ENCODE results near the gene EBLN1. TPM values are rescaled to one million over a fixed set of nuclear protein-coding genes. Genes with fewer than 3 reads are reported as not detected.

The EBLN1 gene
- total RNA-seq, 4 donors from 2014 or later, result not detected

- peaks cover 0 to 18% (median 10%) of the 10 kb centered on the region in 4 donors for H3K4me1 ChIP-seq
- no peak for DNase-seq (ENCODE audit: extremely low spot score)
- H3K27ac ChIP-seq (replicated peaks in 1 of 4), result peak overlapping the region; percentile 90 to 97 (median 96)
- H3K27me3 ChIP-seq, result no peaks in the 10 kb centered on the region
- H3K9me3 ChIP-seq, result no peaks in the 10 kb centered on the region
- 83% methylated on average over 24 of the region's 24 CpGs for WGBS
- H3K36me3 ChIP-seq, result no peaks in the 10 kb centered on the region
- intact Hi-C loops (cut with DNase I), result loop anchor here (5.0 to 10.0 kb wide), 5 partner anchors 69 to 841 kb away; partner anchors contain the start of genes BMI1, DNAJC1, MSRB2 and PIP4K2A
- TF ChIP-seq EP300 (IDR thresholded peaks at IDR 0.05) (no peak), POLR2AphosphoS5 (IDR thresholded peaks at IDR 0.05) (no peak), POLR2A (IDR thresholded peaks at IDR 0.05; ENCODE audit: low read depth) (no peak)
- TF ChIP-seq, protein P1, sequence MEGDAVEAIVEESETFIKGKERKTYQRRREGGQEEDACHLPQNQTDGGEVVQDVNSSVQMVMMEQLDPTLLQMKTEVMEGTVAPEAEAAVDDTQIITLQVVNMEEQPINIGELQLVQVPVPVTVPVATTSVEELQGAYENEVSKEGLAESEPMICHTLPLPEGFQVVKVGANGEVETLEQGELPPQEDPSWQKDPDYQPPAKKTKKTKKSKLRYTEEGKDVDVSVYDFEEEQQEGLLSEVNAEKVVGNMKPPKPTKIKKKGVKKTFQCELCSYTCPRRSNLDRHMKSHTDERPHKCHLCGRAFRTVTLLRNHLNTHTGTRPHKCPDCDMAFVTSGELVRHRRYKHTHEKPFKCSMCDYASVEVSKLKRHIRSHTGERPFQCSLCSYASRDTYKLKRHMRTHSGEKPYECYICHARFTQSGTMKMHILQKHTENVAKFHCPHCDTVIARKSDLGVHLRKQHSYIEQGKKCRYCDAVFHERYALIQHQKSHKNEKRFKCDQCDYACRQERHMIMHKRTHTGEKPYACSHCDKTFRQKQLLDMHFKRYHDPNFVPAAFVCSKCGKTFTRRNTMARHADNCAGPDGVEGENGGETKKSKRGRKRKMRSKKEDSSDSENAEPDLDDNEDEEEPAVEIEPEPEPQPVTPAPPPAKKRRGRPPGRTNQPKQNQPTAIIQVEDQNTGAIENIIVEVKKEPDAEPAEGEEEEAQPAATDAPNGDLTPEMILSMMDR (IDR thresholded peaks at IDR 0.05), result no peak
- peak overlapping the region; percentile 80 to 87 (median 84) for H3K4me3 ChIP-seq
Observed at GRCh38 chr10:22253580-22253882, 35.7 kb upstream of the EBLN1 start.

DNA sequence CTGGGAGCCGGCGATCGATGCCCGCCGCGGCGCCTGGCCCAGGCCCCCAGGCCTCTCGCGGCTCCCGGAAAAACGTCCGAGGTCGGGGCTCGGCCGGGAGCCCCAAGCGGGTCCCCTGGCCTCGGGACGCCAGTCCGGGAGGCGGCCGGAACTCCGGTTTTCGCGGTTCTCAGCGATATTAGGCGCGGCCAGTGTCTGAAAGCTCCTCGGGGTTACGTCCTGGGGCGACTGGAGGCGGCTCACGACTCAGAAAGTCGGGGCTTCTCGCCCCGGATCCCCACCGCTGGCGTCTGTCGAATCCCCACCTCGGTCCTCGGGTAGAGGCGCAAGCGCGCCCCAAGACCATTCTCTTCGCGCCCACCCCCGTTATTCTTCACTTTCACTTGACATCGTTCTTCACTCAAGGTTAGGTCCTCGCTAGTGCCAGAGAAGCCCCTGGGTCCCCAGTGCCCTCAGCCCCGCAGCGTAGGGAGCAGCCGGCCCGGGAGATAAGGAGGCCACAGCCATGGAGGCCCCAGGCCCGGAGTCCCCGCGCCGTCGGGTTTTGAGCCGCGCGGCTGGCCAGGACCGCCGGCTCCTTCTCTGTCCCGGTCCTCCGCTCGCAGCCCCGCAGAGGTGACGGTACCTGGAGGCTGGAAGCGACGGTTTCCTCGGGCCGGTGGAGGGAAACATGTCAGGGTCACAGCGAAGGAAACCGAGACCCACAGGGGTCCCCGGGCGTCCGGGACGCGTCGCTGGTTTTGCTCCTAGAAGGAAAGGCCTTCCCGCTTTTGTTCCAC is 35.2 kb upstream of the EBLN1 start:
- peak overlapping the region; percentile 90 to 97 (median 96) for H3K27ac ChIP-seq (replicated peaks in 1 of 4)
- no peaks in the 10 kb centered on the region for H3K36me3 ChIP-seq
- H3K27me3 ChIP-seq, result no peaks in the 10 kb centered on the region
- DNase-seq (ENCODE audit: extremely low spot score), result no peak
- no peaks in the 10 kb centered on the region for H3K9me3 ChIP-seq
- TF ChIP-seq EP300 (IDR thresholded peaks at IDR 0.05), result no peak
- no peak for TF ChIP-seq POLR2AphosphoS5 (IDR thresholded peaks at IDR 0.05)
- TF ChIP-seq POLR2A (IDR thresholded peaks at IDR 0.05; ENCODE audit: low read depth), result no peak
- peaks cover 0 to 18% (median 10%) of the 10 kb centered on the region in 4 donors for H3K4me1 ChIP-seq
- peak overlapping the region; percentile 80 to 87 (median 84) for H3K4me3 ChIP-seq
- intact Hi-C loops (cut with DNase I), result loop anchor here (5.0 to 10.0 kb wide), 5 partner anchors 69 to 842 kb away; partner anchors contain the start of genes BMI1, DNAJC1, MSRB2 and PIP4K2A
- 47% methylated on average over 19 of the region's 80 CpGs for WGBS

DNA sequence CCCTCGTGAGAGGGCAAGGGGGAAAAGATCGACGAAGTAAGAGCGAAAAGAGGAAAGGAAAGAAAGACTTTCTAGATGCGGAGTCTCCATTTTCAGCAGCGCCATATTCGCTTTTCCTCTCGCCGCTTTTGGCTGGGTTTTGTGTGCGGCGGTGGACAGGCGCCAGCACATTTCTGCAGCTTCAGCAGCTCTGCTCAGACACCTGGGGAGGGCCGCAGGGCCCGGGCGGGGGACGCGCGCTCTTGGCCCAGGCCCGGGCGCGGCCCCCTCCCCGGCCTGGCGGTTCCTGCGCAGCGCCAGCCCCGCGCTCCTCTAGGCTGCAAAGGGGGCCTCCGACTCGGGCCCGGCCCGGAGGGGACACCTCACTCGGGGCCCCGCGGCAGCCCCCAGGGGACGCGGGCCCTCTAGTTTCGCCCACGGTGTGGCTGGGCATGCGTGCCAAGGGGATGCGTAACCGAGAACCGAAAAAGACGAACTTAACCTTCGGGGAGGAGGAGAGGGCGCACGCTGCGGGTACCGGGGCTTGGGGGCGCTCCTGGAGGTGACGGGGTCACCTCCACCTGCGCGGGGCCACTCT is 34.5 kb upstream of the EBLN1 start:
- 1% methylated on average over 17 of the region's 52 CpGs for WGBS
- Histone ChIP-seq H3K9me3 (no peaks in the 10 kb centered on the region), H3K36me3 (no peaks in the 10 kb centered on the region), H3K27me3 (no peaks in the 10 kb centered on the region), H3K4me1 (peaks cover 0 to 18% (median 10%) of the 10 kb centered on the region in 4 donors), H3K27ac (replicated peaks in 1 of 4) (peak overlapping the region; percentile 90 to 97 (median 96)), H3K4me3 (peak overlapping the region; percentile 80 to 87 (median 84))
- no peak for DNase-seq (ENCODE audit: extremely low spot score)
- peak; percentile 24 to 32 for TF ChIP-seq POLR2AphosphoS5 (IDR thresholded peaks at IDR 0.05)
- TF ChIP-seq, protein P1 (IDR thresholded peaks at IDR 0.05), result no peak
- TF ChIP-seq POLR2A (IDR thresholded peaks at IDR 0.05; ENCODE audit: low read depth), result no peak
- no peak for TF ChIP-seq EP300 (IDR thresholded peaks at IDR 0.05)
- intact Hi-C loops (cut with DNase I), result loop anchor here (5.0 to 10.0 kb wide), 5 partner anchors 70 to 842 kb away; partner anchors contain the start of genes BMI1, DNAJC1, MSRB2 and PIP4K2A

- Histone ChIP-seq H3K36me3 (no peaks in the 10 kb centered on the region), H3K4me1 (peaks cover 0 to 19% (median 10%) of the 10 kb centered on the region in 4 donors), H3K27ac (replicated peaks in 1 of 4) (peak overlapping the region; percentile 90 to 97 (median 96)), H3K4me3 (peak overlapping the region; percentile 80 to 87 (median 84)), H3K27me3 (no peaks in the 10 kb centered on the region), H3K9me3 (no peaks in the 10 kb centered on the region)
- WGBS, result 1% methylated on average over 28 of the region's 28 CpGs
- peak; percentile 25 to 37 for TF ChIP-seq POLR2AphosphoS5 (IDR thresholded peaks at IDR 0.05)
- TF ChIP-seq, protein P1 (IDR thresholded peaks at IDR 0.05), result no peak
- TF ChIP-seq EP300 (IDR thresholded peaks at IDR 0.05), result no peak
- peak; percentile 94 for DNase-seq (ENCODE audit: extremely low spot score)
- intact Hi-C loops (cut with DNase I), result loop anchor here (5.0 to 10.0 kb wide), 5 partner anchors 71 to 843 kb away; partner anchors contain the start of genes BMI1, DNAJC1, MSRB2 and PIP4K2A
Observed at GRCh38 chr10:22251751-22252223, 34.0 kb upstream of the EBLN1 start.

All from esophagus muscularis mucosa (tissue), 4 donors.